ENCODE data around the gene IFNGR1. TPM values are rescaled to one million over a fixed set of nuclear protein-coding genes. Genes with fewer than 3 reads are reported as not detected.

IFNGR1 gene
- total and polyA plus RNA-seq, 2 of the 13 experiments (the other 11 are each of a cell fraction or from before 2014, with no cell fraction given) = 82.8 to 87.8 TPM

- ATAC-seq (no peak), FAIRE-seq (no peak)
- WGBS (ENCODE audit: low lambda C conversion rate) = 3% methylated on average over 2 of the region's 2 CpGs
- TF ChIP-seq CEBPB (IDR thresholded peaks at IDR 0.05; ENCODE audit: borderline replicate concordance, low read depth, low read length) (peak; percentile 94), ZNF318 (CRISPR knock-in tag; IDR thresholded peaks at IDR 0.05) (no peak), ZNF747 (CRISPR knock-in tag; IDR thresholded peaks at IDR 0.05; ENCODE audit: borderline replicate concordance) (no peak), CEBPG (CRISPR knock-in tag; IDR thresholded peaks at IDR 0.05) (no peak; the same call in 1 of the 2 replicates), ZNF512 (CRISPR knock-in tag; IDR thresholded peaks at IDR 0.05) (no peak), FOSL2 (CRISPR knock-in tag; IDR thresholded peaks at IDR 0.05) (peak; percentile 89), SNAI1 (CRISPR knock-in tag; IDR thresholded peaks at IDR 0.05; ENCODE audit: borderline replicate concordance) (no peak), SOX5 (CRISPR knock-in tag; IDR thresholded peaks at IDR 0.05; ENCODE audit: borderline replicate concordance) (peak; percentile 56; the same call in 1 of the 2 replicates), SOX13 (IDR thresholded peaks at IDR 0.05) (0 out of 2 replicates have a peak, but pooled peaks have one; percentile 33), SOX13 (CRISPR knock-in tag; conservative IDR thresholded peaks at IDR 0.05 in 1 of 2, IDR thresholded peaks at IDR 0.05 in 1 of 2) (peak in 1 of 2 experiments; percentile 62; a peak in 2 of 4 replicates), ZNF558 (CRISPR knock-in tag; IDR thresholded peaks at IDR 0.05; ENCODE audit: borderline replicate concordance) (no peak), ATF4 (CRISPR knock-in tag; IDR thresholded peaks at IDR 0.05) (peak in 1 of 2 experiments; percentile 37; a peak in 1 of 4 replicates)
Measured at GRCh38 chr6:137148306-137149034, 70.7 kb downstream of the IFNGR1 start.

More at GRCh38 chr6:137148306-137149034, 70.7 kb downstream of the IFNGR1 start:
- intact Hi-C loops (cut with micrococcal nuclease; ENCODE audit: unreplicated experiment) (no loop called here), in situ Hi-C loops (cut with HindIII; ENCODE audit: extremely low pct_ligation_motif_present, low pct_unique_long_range_greater_than_20kb) (no loop called here)
- no peaks in the 10 kb centered on the region for H3K4me1 ChIP-seq (ENCODE audit: insufficient read depth, low read length)
- no TSS peak for BruUV-seq (replicated peaks)
- H3K4me2 ChIP-seq (ENCODE audit: low read depth, low read length) = no peak overlapping the region
- no peaks in the 10 kb centered on the region for H3K9me3 ChIP-seq (ENCODE audit: low read length)
- H3K27ac ChIP-seq (ENCODE audit: extremely low read length, insufficient read depth, low read length) = no peak overlapping the region
- no peaks in the 10 kb centered on the region for H3K79me2 ChIP-seq (ENCODE audit: insufficient read depth, low read length)
- ChIA-PET POLR2A (no interaction called here), CTCF (ENCODE audit: low intra/inter-chr PET ratio, low total read pairs) (no interaction called here)
- no peaks in the 10 kb centered on the region for H4K20me1 ChIP-seq (ENCODE audit: insufficient read depth, low read length)
- no peaks in the 10 kb centered on the region for H3K36me3 ChIP-seq (replicated peaks in 1 of 2; ENCODE audit: control insufficient read depth in 1 of 2, insufficient read depth in 2 of 2, low read length in 2 of 2)
- no peak overlapping the region for H3K9ac ChIP-seq (ENCODE audit: insufficient read depth, low read depth, low read length)
- H3K27me3 ChIP-seq (ENCODE audit: control insufficient read depth in 1 of 2, insufficient read depth in 2 of 2, low read length in 2 of 2) = peaks cover 0 to 15% of the 10 kb centered on the region in 2 experiments; a peak in 3 of 5 replicates
- no peak overlapping the region for H2AFZ ChIP-seq (ENCODE audit: low read length)
- no peak overlapping the region for H3K4me3 ChIP-seq (replicated peaks in 1 of 3; ENCODE audit: insufficient read depth in 1 of 3, low read depth in 2 of 3, low read length in 3 of 3)
- peak; percentile 45 for DNase-seq (ENCODE audit: low spot score)

Measured in HepG2 (cell line).